ENCODE data around the gene VWA5B1. TPM values are rescaled to one million over a fixed set of nuclear protein-coding genes. Genes with fewer than 3 reads are reported as not detected.

VWA5B1 gene
- polyA plus RNA-seq, 1 donor (not counting 4 experiments of a cell fraction or from before 2014, with no cell fraction given): not detected

DNA sequence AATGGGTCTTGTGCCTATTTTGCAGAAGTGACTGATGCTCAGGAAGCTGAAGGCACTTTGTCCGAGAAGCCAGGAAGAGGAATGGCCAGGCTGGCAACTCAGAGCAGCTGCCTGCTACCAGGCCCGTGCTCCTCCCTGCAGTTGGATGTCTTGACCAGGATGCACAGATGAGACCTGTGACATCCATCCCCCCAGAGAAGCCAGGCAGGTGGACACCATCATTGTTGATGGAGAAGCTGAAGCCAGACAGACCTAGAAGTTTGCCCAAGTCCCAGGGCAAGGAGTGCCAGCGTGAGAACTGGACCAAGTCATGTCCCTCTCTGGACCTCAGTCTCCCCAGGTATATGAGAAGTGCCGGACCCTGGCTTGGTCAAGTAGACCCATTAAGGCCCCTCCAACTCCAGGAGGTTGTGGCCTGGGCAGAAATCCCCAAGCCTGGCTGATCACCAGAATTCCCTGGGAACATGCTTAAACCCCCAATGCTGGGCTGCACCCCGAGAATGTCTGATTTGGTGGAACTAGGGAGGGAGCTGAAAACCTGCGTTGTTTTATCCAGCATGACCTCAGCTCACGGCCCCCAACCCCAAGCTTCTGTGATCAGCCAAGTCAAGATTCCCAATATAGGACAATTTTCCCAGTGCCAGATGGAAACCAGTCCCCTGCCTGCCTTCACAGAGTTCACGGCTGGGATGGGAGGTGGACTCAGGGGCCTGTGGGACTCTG is 112.9 kb downstream of the VWA5B1 start:
- H3K36me3 ChIP-seq (ENCODE audit: control insufficient read depth in 2 of 2, extremely low read depth in 1 of 2, insufficient read depth in 2 of 2, low read length in 2 of 2): no peaks in the 10 kb centered on the region
- no peak overlapping the region for H2AFZ ChIP-seq (ENCODE audit: control insufficient read depth, low read length)
- H3K27ac ChIP-seq (ENCODE audit: control insufficient read depth, insufficient read depth, low read length): no peak overlapping the region
- dilution Hi-C loops (cut with MboI; ENCODE audit: extremely low pct_ligation_motif_present, low sequenced_read_pairs): no loop called here
- peaks cover 15% of the 10 kb centered on the region for H3K4me1 ChIP-seq (ENCODE audit: control insufficient read depth, extremely low read depth, insufficient read depth, low read length)
- no peaks in the 10 kb centered on the region for H3K9me1 ChIP-seq (ENCODE audit: control insufficient read depth, extremely low read depth, insufficient read depth, low read length)
- H4K20me1 ChIP-seq (ENCODE audit: control insufficient read depth, extremely low read depth, insufficient read depth, low read length): no peaks in the 10 kb centered on the region
- H3K9me3 ChIP-seq (ENCODE audit: control insufficient read depth, low read depth, low read length): no peaks in the 10 kb centered on the region
- DNase-seq (ENCODE audit: low read depth, low spot score) (no peak), FAIRE-seq (no peak)
- no peaks in the 10 kb centered on the region for H3K79me2 ChIP-seq (ENCODE audit: control insufficient read depth, insufficient read depth, low read length)
- no peak overlapping the region for H3K9ac ChIP-seq (ENCODE audit: control insufficient read depth, extremely low read depth, insufficient read depth, low read length)
- no peak overlapping the region for H3K4me2 ChIP-seq (ENCODE audit: control insufficient read depth, extremely low read depth, insufficient read depth, low read depth, low read length)
- peaks cover 8% of the 10 kb centered on the region for H3K27me3 ChIP-seq (ENCODE audit: control insufficient read depth, extremely low read depth, insufficient read depth, low read length)
- H3K4me3 ChIP-seq (ENCODE audit: control insufficient read depth in 2 of 3, extremely low read depth in 1 of 3, insufficient read depth in 2 of 3, low read depth in 1 of 3, low read length in 3 of 3): no peak overlapping the region
- TF ChIP-seq, protein P1, sequence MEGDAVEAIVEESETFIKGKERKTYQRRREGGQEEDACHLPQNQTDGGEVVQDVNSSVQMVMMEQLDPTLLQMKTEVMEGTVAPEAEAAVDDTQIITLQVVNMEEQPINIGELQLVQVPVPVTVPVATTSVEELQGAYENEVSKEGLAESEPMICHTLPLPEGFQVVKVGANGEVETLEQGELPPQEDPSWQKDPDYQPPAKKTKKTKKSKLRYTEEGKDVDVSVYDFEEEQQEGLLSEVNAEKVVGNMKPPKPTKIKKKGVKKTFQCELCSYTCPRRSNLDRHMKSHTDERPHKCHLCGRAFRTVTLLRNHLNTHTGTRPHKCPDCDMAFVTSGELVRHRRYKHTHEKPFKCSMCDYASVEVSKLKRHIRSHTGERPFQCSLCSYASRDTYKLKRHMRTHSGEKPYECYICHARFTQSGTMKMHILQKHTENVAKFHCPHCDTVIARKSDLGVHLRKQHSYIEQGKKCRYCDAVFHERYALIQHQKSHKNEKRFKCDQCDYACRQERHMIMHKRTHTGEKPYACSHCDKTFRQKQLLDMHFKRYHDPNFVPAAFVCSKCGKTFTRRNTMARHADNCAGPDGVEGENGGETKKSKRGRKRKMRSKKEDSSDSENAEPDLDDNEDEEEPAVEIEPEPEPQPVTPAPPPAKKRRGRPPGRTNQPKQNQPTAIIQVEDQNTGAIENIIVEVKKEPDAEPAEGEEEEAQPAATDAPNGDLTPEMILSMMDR (optimal IDR thresholded peaks at IDR 0.05 in 1 of 3, IDR thresholded peaks at IDR 0.05 in 1 of 3, conservative IDR thresholded peaks at IDR 0.05 in 1 of 3; ENCODE audit: extremely low read depth in 1 of 3, insufficient read depth in 2 of 3, low read length in 3 of 3): no peak
- TF ChIP-seq EZH2 (IDR thresholded peaks at IDR 0.05; ENCODE audit: low read length): no peak

DNA sequence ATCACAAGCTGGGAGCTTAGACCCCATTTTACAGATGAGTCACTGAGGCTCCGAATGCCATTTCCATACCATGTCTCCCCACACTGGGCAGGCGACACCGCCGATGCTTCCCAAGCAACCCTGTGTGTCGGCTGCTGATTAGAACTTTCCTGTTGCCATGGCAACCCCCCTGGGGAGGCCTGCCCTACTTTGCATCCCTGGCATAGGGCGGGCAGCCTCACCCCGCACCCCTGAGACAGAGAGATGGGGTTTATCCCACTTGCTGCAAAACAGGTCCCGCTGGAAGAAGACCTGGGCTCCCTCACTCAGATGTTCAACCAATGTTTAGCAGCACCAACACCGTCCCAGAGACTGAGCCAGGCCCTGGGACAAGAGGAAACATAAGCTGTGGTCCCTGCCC is 113.8 kb downstream of the VWA5B1 start:
- no peak overlapping the region for H3K27ac ChIP-seq (ENCODE audit: control insufficient read depth, insufficient read depth, low read length)
- no peak for FAIRE-seq
- H3K4me1 ChIP-seq (ENCODE audit: control insufficient read depth, extremely low read depth, insufficient read depth, low read length): peaks cover 14% of the 10 kb centered on the region
- H2AFZ ChIP-seq (ENCODE audit: control insufficient read depth, low read length): no peak overlapping the region
- H3K27me3 ChIP-seq (ENCODE audit: control insufficient read depth, extremely low read depth, insufficient read depth, low read length): peaks cover 8% of the 10 kb centered on the region
- H3K9me3 ChIP-seq (ENCODE audit: control insufficient read depth, low read depth, low read length): no peaks in the 10 kb centered on the region
- H3K9me1 ChIP-seq (ENCODE audit: control insufficient read depth, extremely low read depth, insufficient read depth, low read length): no peaks in the 10 kb centered on the region
- H4K20me1 ChIP-seq (ENCODE audit: control insufficient read depth, extremely low read depth, insufficient read depth, low read length): no peaks in the 10 kb centered on the region
- H3K79me2 ChIP-seq (ENCODE audit: control insufficient read depth, insufficient read depth, low read length): no peaks in the 10 kb centered on the region
- no peak overlapping the region for H3K9ac ChIP-seq (ENCODE audit: control insufficient read depth, extremely low read depth, insufficient read depth, low read length)
- H3K4me3 ChIP-seq (ENCODE audit: control insufficient read depth in 2 of 3, extremely low read depth in 1 of 3, insufficient read depth in 2 of 3, low read depth in 1 of 3, low read length in 3 of 3): no peak overlapping the region
- DNase-seq (ENCODE audit: low read depth, low spot score): no peak
- no peak overlapping the region for H3K4me2 ChIP-seq (ENCODE audit: control insufficient read depth, extremely low read depth, insufficient read depth, low read depth, low read length)
- dilution Hi-C loops (cut with MboI; ENCODE audit: extremely low pct_ligation_motif_present, low sequenced_read_pairs): no loop called here
- no peak for TF ChIP-seq EZH2 (IDR thresholded peaks at IDR 0.05; ENCODE audit: low read length)
- TF ChIP-seq, protein P1 (optimal IDR thresholded peaks at IDR 0.05 in 1 of 3, IDR thresholded peaks at IDR 0.05 in 1 of 3, conservative IDR thresholded peaks at IDR 0.05 in 1 of 3; ENCODE audit: extremely low read depth in 1 of 3, insufficient read depth in 2 of 3, low read length in 3 of 3): no peak
- H3K36me3 ChIP-seq (ENCODE audit: control insufficient read depth in 2 of 2, extremely low read depth in 1 of 2, insufficient read depth in 2 of 2, low read length in 2 of 2): no peaks in the 10 kb centered on the region

Other genes starting within 250 kb of the VWA5B1 start
- gene PLA2G5, start 220.7 kb upstream of the VWA5B1 start, polyA plus RNA-seq: 0.16 TPM in 1 of 3 replicates, not detected in the others
- not detected in 3 replicates for gene PLA2G2D, start 171.3 kb upstream of the VWA5B1 start, polyA plus RNA-seq
- 0.26 to 0.31 TPM (median 0.26 TPM) in 3 replicates for gene PLA2G2F, start 151.6 kb upstream of the VWA5B1 start, polyA plus RNA-seq
- gene UBXN10, start 104.8 kb upstream of the VWA5B1 start, polyA plus RNA-seq: 0.03 to 0.06 TPM (median 0.05 TPM) in 3 replicates
- not detected in 3 replicates for gene PLA2G2C, start 104.4 kb upstream of the VWA5B1 start, polyA plus RNA-seq
- 17.3 to 49.8 TPM (median 46.0 TPM) in 3 replicates for gene CAMK2N1, start 195.3 kb downstream of the VWA5B1 start, polyA plus RNA-seq
- 28.2 to 41.8 TPM (median 40.4 TPM) in 3 replicates for gene MUL1, start 217.3 kb downstream of the VWA5B1 start, polyA plus RNA-seq

Measured in keratinocyte (primary cell).